SK-N-SH (cell line): ENCODE data around the gene NXPH4. TPM values are rescaled to one million over a fixed set of nuclear protein-coding genes. Genes with fewer than 3 reads are reported as not detected.

Experiments used
- CTCF ChIA-PET: fragments of 300-600, 350-600 bp; formaldehyde crosslinking; extraction: SDS; loops from one replicate; lab custom pipeline; 2021; lab: Yijun Ruan, JAX
- POLR2A ChIA-PET: fragments of 350-600 bp; sonication (Branson Sonifier 250); formaldehyde crosslinking; extraction: SDS; loops from one replicate; lab custom pipeline; 2020; ENCODE audit warnings: antibody characterized with exemption, inconsistent platforms; lab: Yijun Ruan, JAX
- DNase-seq: peaks from one replicate; pipeline ENCODE4 v3.0.0; 2012
- H2AFZ ChIP-seq: fragments of 200-600 bp; sonication (generic); 2 replicates; pipeline ENCODE4 v1.8.1; 2016; ENCODE audit warnings: antibody characterized with exemption, mild to moderate bottlenecking, low read depth
- H3F3A ChIP-seq: fragments of 200-600 bp; sonication (generic); replicated peaks from 2 replicates; pipeline ENCODE3; 2016; ENCODE audit warnings: antibody characterized with exemption, mild to moderate bottlenecking; ENCODE audit not compliant: insufficient read depth
- H3K27ac ChIP-seq, 2 experiments: fragments of 200-500 bp in 1 of 2; fragments of 200-600 bp in 1 of 2; sonication (Bioruptor generic) in 1 of 2; sonication (generic), shearing (Covaris generic) in 1 of 2; 2 replicates each; pipeline versions ENCODE4 v1.5.1 to v1.6.1; 2014 to 2016; ENCODE audit warnings: low read depth in 2 of 2, inconsistent platforms in 1 of 2, low read length in 1 of 2, mild to moderate bottlenecking in 1 of 2, mixed read lengths in 1 of 2
- H3K27me3 ChIP-seq: fragments of 200-600 bp; sonication (generic), shearing (Covaris generic); 2 replicates; pipeline ENCODE4 v1.6.1; 2016; ENCODE audit warnings: mixed run types; ENCODE audit not compliant: insufficient read depth
- H3K36me3 ChIP-seq, 2 experiments: fragments of 200-500 bp in 1 of 2; fragments of 200-600 bp in 1 of 2; sonication (Bioruptor generic) in 1 of 2; sonication (generic) in 1 of 2; replicated peaks in 1 of 2; 2 replicates each; pipeline versions ENCODE3 to v1.5.1; 2014 to 2016; ENCODE audit warnings: low read length in 1 of 2, mild to moderate bottlenecking in 1 of 2; ENCODE audit not compliant: insufficient read depth in 2 of 2, control insufficient read depth in 1 of 2
- H3K4me1 ChIP-seq, 2 experiments: fragments of 200-500 bp in 1 of 2; fragments of 200-600 bp in 1 of 2; sonication (Bioruptor generic) in 1 of 2; sonication (generic), shearing (Covaris generic) in 1 of 2; 2 replicates each; pipeline versions ENCODE4 v1.5.1 to v1.6.1; 2014 to 2016; ENCODE audit warnings: low read depth in 1 of 2, low read length in 1 of 2, mixed run types in 1 of 2; ENCODE audit not compliant: insufficient read depth in 2 of 2, control insufficient read depth in 1 of 2
- H3K4me2 ChIP-seq: fragments of 200-600 bp; sonication (generic), shearing (Covaris generic); 2 replicates; pipeline ENCODE4 v1.6.1; 2017; ENCODE audit warnings: mixed run types
- H3K4me3 ChIP-seq, 2 experiments: fragments of 200-500 bp in 1 of 2; fragments of 200-600 bp in 1 of 2; sonication (Bioruptor generic) in 1 of 2; sonication (generic), shearing (Covaris generic) in 1 of 2; 2 replicates each; pipeline versions ENCODE4 v1.5.1 to v1.8.1; 2014 to 2016; ENCODE audit warnings: low read depth in 2 of 2, inconsistent platforms in 1 of 2, low read length in 1 of 2, mild to moderate bottlenecking in 1 of 2, mixed read lengths in 1 of 2, moderate library complexity in 1 of 2
- H3K79me2 ChIP-seq: fragments of 200-600 bp; sonication (generic); 2 replicates; pipeline ENCODE4 v1.8.1; 2017; ENCODE audit warnings: mild to moderate bottlenecking; ENCODE audit not compliant: insufficient read depth
- H3K9ac ChIP-seq: fragments of 200-600 bp; sonication (generic); 2 replicates; pipeline ENCODE4 v1.6.1; 2017; ENCODE audit warnings: mixed run types
- H3K9me2 ChIP-seq: fragments of 200-600 bp; sonication (generic); 2 replicates; pipeline ENCODE4 v1.6.1; 2017; ENCODE audit warnings: mixed run types
- H3K9me3 ChIP-seq: fragments of 200-600 bp; sonication (generic); 2 replicates; pipeline ENCODE4 v1.6.1; 2017; ENCODE audit warnings: mixed run types, mild to moderate bottlenecking, moderate library complexity
- H4K20me1 ChIP-seq: fragments of 200-600 bp; sonication (generic); 2 replicates; pipeline ENCODE4 v1.6.1; 2017; ENCODE audit warnings: mild to moderate bottlenecking, mixed run types; ENCODE audit not compliant: insufficient read depth
- CHD2 ChIP-seq: fragments of 150-350 bp; IDR thresholded peaks from 2 replicates; pipeline ENCODE4 v1.6.1; 2018; ENCODE audit warnings: low read length; ENCODE audit not compliant: partially characterized antibody
- ELF1 ChIP-seq: IDR thresholded peaks from 2 replicates; pipeline ENCODE4 v1.4.0; 2012
- EP300 ChIP-seq, 2 experiments: IDR thresholded peaks; 2 replicates each; pipeline versions ENCODE4 v1.4.0 to v1.6.1; 2012; ENCODE audit warnings: borderline replicate concordance in 1 of 2, low read depth in 1 of 2, low read length in 1 of 2
- EZH2phosphoT487 ChIP-seq: fragments of 200-600 bp; sonication (generic); IDR thresholded peaks from 2 replicates; pipeline ENCODE4 v1.6.1; 2017; ENCODE audit warnings: low read depth, mixed run types, mild to moderate bottlenecking, antibody characterized with exemption, moderate library complexity, borderline replicate concordance
- FOSL2 ChIP-seq: IDR thresholded peaks from 2 replicates; pipeline ENCODE4 v1.4.0; 2012; ENCODE audit warnings: low read depth, mild to moderate bottlenecking, moderate library complexity, borderline replicate concordance
- FOXJ3 ChIP-seq: sonication (generic); formaldehyde crosslinking; IDR thresholded peaks from 2 replicates; pipeline ENCODE4 v1.5.1; 2020; ENCODE audit warnings: mild to moderate bottlenecking, missing genetic modification reagents
- MEF2A ChIP-seq: IDR thresholded peaks from 2 replicates; pipeline ENCODE4 v1.4.0; 2012; ENCODE audit warnings: low read depth, borderline replicate concordance
- REST ChIP-seq: IDR thresholded peaks from 2 replicates; pipeline ENCODE4 v1.6.1; 2012; ENCODE audit warnings: mild to moderate bottlenecking, low read depth, low read length, moderate library complexity
- RFX5 ChIP-seq: IDR thresholded peaks from 2 replicates; pipeline ENCODE4 v1.6.1; 2012; ENCODE audit warnings: mild to moderate bottlenecking, improper control_type of control experiment, low read length
- RXRA ChIP-seq: IDR thresholded peaks from 2 replicates; pipeline ENCODE4 v1.4.0; 2012; ENCODE audit warnings: low read depth, mild to moderate bottlenecking, borderline replicate concordance
- SIN3A ChIP-seq: IDR thresholded peaks from 2 replicates; pipeline ENCODE4 v1.6.1; 2012; ENCODE audit warnings: low read depth, mild to moderate bottlenecking, low read length, moderate library complexity, borderline replicate concordance
- TAF1 ChIP-seq: IDR thresholded peaks from 2 replicates; pipeline ENCODE4 v1.6.1; 2012; ENCODE audit warnings: low read depth, mild to moderate bottlenecking, low read length, moderate library complexity, borderline replicate concordance
- TEAD4 ChIP-seq: IDR thresholded peaks from 2 replicates; pipeline ENCODE4 v1.4.0; 2012; ENCODE audit warnings: mild to moderate bottlenecking, borderline replicate concordance; ENCODE audit not compliant: insufficient read depth
- USF1 ChIP-seq: IDR thresholded peaks from 2 replicates; pipeline ENCODE4 v1.4.0; 2012; ENCODE audit warnings: low read depth, borderline replicate concordance
- USF2 ChIP-seq: fragments of 150-350 bp; IDR thresholded peaks from 2 replicates; pipeline ENCODE4 v1.6.1; 2017; ENCODE audit warnings: antibody characterized with exemption, low read length, low read depth, borderline replicate concordance
- YY1 ChIP-seq: IDR thresholded peaks from 2 replicates; pipeline ENCODE4 v1.4.0; 2012; ENCODE audit warnings: low read depth, mild to moderate bottlenecking
- WGBS: methylation state at CpG from one replicate; pipeline ENCODE4 v1.1.6; 2017; ENCODE audit warnings: low lambda C conversion rate; 5-methylcytosine and 5-hydroxymethylcytosine counted together
- polyA plus RNA-seq, 3 experiments: library from polyadenylated mRNA; depleted of rRNA; stranded (reverse); fragments of >200 nt; gene quantifications; 2 replicates each; pipeline ENCODE4 v1.2.3, GENCODE V29; 2012

Gene NXPH4
- polyA plus RNA-seq, 1 of the 3 experiments (the other 2 are of a cell fraction), result 0.31 TPM

GRCh38 chr12:57215668-57216013, 953 bp upstream of the NXPH4 start:
- Histone ChIP-seq H3K4me3 (no peak overlapping the region), H2AFZ (no peak overlapping the region), H4K20me1 (0 out of 2 replicates have a peak, but pooled peaks cover 6% of the 10 kb centered on the region), H3K4me2 (peak overlapping the region; percentile 97; the same call in 1 of the 2 replicates), H3K9ac (no peak overlapping the region), H3K79me2 (no peaks in the 10 kb centered on the region), H3K9me3 (no peaks in the 10 kb centered on the region), H3K9me2 (no peaks in the 10 kb centered on the region), H3F3A (peaks cover 13% of the 10 kb centered on the region), H3K36me3 (peaks cover 0 to 17% of the 10 kb centered on the region in 2 experiments), H3K27ac (no peak overlapping the region), H3K4me1 (peaks cover 0 to 29% of the 10 kb centered on the region in 2 experiments; a peak in 1 of 4 replicates), H3K27me3 (peaks cover 36% of the 10 kb centered on the region)
- WGBS, result 37% methylated on average over 7 of the region's 7 CpGs
- TF ChIP-seq RFX5 (peak; percentile 96), SIN3A (no peak)
- ChIA-PET CTCF (interaction anchor here (3.4 to 15.9 kb wide), 3 partner anchors 22 to 244 kb away, joined by 25 to 937 read pairs (median 37); partner anchors contain the start of genes GLI1, SHMT2 and STAC3), POLR2A (interaction anchor here (1.2 kb wide), 1 partner anchor 24 kb away, joined by 3 read pairs; no protein-coding TSS in a partner anchor)
- no peak for DNase-seq

- H2AFZ ChIP-seq, result peak overlapping the region; percentile 83; the same call in 1 of the 2 replicates
These were observed 606 bp downstream of the NXPH4 start for GRCh38 chr12:57216921-57217879.

More at GRCh38 chr12:57216921-57217879, 606 bp downstream of the NXPH4 start:
- Histone ChIP-seq H3K9me2 (no peaks in the 10 kb centered on the region), H3K4me1 (peaks cover 0 to 29% of the 10 kb centered on the region in 2 experiments; a peak in 1 of 4 replicates), H3K27ac (no peak overlapping the region), H3K79me2 (no peaks in the 10 kb centered on the region), H4K20me1 (0 out of 2 replicates have a peak, but pooled peaks cover 6% of the 10 kb centered on the region), H3F3A (peaks cover 13% of the 10 kb centered on the region), H3K27me3 (peaks cover 50% of the 10 kb centered on the region), H3K9ac (no peak overlapping the region), H3K36me3 (peaks cover 0 to 2% of the 10 kb centered on the region in 2 experiments), H3K9me3 (no peaks in the 10 kb centered on the region), H3K4me3 (peak overlapping the region; percentile 48 to 56), H3K4me2 (peak overlapping the region; percentile 97)
- TF ChIP-seq TEAD4 (no peak), TAF1 (no peak), CHD2 (no peak), FOXJ3 (CRISPR knock-in tag) (no peak), YY1 (no peak), EZH2phosphoT487 (no peak), REST (no peak), FOSL2 (no peak), EP300 (IDR thresholded peaks at IDR 0.05; ENCODE audit: borderline replicate concordance in 1 of 2, low read depth in 1 of 2, low read length in 1 of 2) (no peak), MEF2A (no peak), ELF1 (no peak), RXRA (no peak), USF2 (no peak), USF1 (no peak)
- ChIA-PET CTCF (interaction anchor here (1.0 to 15.9 kb wide), 4 partner anchors 9 to 242 kb away, joined by 4 to 937 read pairs (median 21); partner anchors contain the start of genes GLI1, SHMT2 and STAC3), POLR2A (interaction anchor here (1.1 kb wide), 1 partner anchor 12 kb away, joined by 3 read pairs; the partner anchor contains the start of gene SHMT2)
- DNase-seq, result peak; percentile 56
- 10% methylated on average over 36 of the region's 63 CpGs for WGBS
